Activated CD4-positive, CD25-positive, alpha-beta regulatory T cell treated with anti-CD3 and anti-CD28 coated beads, Interleukin-2, amount 50 U/mL, for 72 hours (primary cell): ENCODE measurements around the gene RFPL1.
"Not testable (repeated sequence)": the region's sequence is repeated elsewhere in the genome, so short reads cannot be mapped to it uniquely, and the experiment has no call there.

Experiments used
- DNase-seq: peaks from one replicate; pipeline ENCODE4 v3.0.0; 2021

The RFPL1 gene

DNA sequence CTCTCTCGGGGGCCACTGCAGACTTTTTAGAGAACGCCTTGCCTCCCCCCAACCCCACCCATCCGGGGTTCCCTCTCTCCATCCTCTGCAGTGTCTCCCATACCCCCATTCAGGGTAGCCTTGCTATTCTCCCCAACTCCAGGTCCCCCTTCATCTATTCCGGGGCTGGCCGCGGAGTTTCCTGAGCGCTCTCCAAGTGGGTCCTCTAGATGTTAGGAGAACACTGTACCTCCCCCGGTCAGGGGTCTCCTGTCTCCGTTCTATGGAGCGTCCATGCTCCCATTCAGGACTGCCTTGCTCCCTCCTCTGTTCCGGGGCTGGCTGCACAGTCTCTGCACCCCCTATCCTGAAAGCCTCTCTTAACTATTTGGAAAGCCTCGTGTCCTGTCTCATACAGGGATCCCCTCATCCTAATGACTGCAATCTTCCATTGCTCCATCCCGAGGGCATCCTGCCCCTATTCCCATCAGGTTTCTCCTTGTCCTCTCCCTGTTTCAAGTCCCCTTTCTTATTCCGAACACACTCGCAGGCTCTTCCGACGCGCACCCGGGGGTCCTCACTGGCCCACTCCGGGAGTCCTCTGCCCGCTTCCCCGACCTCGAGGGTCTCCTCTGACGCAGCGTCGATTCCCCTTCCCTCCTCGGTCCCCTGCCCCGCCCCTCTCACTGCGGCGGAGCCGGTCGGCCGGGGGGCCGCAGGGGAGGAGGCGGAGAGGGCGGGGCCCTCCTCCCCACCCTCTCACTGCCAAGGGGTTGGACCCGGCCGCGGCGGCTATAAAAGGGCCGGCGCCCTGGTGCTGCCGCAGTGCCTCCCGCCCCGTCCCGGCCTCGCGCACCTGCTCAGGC lies 41.3 kb downstream of the RFPL1 start, which contains the start of gene NEFH:
Gene NEFH (plus strand): TSS at position 802 of the 845 bp plus-strand sequence. CDS start 45 bp downstream, outside the sequence.
- no peak for DNase-seq

DNA sequence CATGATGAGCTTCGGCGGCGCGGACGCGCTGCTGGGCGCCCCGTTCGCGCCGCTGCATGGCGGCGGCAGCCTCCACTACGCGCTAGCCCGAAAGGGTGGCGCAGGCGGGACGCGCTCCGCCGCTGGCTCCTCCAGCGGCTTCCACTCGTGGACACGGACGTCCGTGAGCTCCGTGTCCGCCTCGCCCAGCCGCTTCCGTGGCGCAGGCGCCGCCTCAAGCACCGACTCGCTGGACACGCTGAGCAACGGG lies 41.8 kb downstream of the RFPL1 start:
- no peak for DNase-seq

DNA sequence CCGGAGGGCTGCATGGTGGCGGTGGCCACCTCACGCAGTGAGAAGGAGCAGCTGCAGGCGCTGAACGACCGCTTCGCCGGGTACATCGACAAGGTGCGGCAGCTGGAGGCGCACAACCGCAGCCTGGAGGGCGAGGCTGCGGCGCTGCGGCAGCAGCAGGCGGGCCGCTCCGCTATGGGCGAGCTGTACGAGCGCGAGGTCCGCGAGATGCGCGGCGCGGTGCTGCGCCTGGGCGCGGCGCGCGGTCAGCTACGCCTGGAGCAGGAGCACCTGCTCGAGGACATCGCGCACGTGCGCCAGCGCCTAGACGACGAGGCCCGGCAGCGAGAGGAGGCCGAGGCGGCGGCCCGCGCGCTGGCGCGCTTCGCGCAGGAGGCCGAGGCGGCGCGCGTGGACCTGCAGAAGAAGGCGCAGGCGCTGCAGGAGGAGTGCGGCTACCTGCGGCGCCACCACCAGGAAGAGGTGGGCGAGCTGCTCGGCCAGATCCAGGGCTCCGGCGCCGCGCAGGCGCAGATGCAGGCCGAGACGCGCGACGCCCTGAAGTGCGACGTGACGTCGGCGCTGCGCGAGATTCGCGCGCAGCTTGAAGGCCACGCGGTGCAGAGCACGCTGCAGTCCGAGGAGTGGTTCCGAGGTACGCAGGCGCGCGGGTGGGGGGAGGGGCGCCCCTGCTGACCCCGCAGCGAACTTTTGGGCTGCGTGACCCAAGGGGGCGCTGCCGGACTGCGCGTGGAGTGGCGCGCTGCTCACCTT lies 42.3 kb downstream of the RFPL1 start:
- peak; percentile 44 for DNase-seq

- no peak for DNase-seq
Measured at GRCh38 chr22:29481265-29482000, 43.0 kb downstream of the RFPL1 start.

DNA sequence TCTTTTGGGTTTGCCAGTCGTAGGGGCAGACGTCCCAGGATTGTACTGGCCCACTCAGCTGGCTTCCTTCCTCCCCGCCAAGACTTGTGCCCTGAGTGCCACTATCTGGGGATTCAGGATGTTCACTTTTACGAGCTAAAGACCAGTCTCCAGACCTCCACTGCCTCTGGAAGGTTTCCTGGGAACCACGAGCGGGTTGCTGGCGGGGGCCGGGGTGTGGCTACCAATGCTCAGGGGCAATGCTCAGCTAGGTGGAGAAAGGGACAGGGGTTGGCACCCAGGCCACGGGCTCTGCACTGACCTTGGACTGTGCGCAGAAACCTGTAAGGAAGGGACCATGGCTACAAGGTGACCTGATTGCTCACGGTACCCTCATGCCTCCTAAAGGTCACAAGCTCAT lies 43.9 kb downstream of the RFPL1 start:
- no peak for DNase-seq

- DNase-seq: no peak
Measured at GRCh38 chr22:29482726-29483125, 44.3 kb downstream of the RFPL1 start.

DNA sequence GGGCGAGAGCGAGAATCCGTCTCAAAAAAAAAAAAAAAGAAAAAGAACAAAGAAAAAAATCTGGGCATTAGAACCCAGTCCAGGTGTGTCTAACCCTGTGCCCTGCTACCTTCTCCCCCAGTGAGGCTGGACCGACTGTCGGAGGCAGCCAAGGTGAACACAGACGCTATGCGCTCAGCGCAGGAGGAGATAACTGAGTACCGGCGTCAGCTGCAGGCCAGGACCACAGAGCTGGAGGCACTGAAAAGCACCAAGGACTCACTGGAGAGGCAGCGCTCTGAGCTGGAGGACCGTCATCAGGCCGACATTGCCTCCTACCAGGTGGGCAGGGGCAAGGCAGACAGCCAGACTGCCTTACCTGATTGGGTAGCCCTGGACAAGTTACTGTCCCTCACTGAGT lies 44.9 kb downstream of the RFPL1 start:
- DNase-seq: no peak

DNA sequence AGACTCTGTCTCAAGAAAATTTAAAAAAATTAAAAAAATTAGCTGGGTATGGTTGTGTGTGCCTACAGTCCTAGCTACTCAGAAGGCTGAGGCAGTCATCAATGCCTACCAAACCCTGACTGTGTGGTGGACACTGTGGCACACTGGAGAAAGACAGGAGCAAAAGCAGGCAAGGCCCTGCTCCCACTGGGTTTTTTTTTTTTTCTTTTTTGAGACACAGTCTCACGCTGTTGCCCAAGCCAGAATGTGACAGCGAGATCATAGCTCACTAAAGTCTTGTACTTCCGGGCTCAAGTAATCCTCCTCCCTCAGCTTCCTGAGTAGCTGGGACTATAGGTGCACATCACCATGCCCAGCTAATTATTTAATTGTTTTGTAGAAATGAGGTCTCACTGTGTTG lies 46.3 kb downstream of the RFPL1 start:
- DNase-seq: no peak

DNA sequence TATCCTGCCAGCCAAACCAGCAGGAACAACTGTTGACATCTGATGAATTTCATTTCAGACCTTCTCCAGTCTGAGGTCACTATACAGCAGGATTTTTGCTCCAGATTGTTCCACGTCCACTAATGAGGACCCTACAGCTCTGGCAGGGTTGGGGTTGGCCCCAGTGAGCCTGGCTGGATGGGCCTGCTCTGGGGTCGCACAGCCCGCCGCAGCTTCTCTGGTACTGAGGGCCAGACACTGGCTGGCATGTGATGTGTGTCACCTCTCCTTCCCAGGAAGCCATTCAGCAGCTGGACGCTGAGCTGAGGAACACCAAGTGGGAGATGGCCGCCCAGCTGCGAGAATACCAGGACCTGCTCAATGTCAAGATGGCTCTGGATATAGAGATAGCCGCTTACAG lies 47.1 kb downstream of the RFPL1 start:
- DNase-seq: no peak

DNA sequence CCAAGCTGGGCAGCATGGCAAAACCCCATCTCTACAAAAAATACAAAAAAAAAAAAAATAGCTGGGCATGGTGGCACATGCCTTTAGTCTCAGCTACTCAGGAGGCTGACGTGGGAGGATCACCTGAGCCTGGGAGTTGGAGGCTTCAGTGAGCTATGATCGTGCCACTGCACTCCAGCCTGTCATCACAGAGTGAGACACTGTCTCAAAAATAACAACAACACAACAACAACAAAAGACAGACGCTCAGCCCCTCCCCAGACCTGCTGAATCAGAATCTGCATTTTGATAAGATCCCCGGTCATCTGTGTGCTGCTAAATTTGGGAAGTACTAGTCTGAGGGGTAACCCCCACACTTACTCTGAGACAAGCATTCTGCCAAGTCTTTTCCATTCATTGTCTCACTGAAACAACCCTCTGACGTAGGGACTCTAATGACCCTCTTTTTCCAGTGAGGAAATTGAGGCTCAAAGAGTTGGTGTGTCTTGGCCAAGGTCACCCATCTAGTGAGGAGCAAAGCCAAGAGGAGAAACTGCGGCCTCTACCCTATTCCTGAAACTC lies 49.1 kb downstream of the RFPL1 start:
- no peak for DNase-seq

GRCh38 chr22:29489127-29489780 lies 50.9 kb downstream of the RFPL1 start:
- not testable (repeated sequence) for DNase-seq

GRCh38 chr22:29491012-29491411 lies 52.6 kb downstream of the RFPL1 start:
- no peak for DNase-seq
